ENCODE data around the gene YES1.
"Not testable (repeated sequence)": the region's sequence is repeated elsewhere in the genome, so short reads cannot be mapped to it uniquely, and the experiment has no call there.

Gene YES1

DNA sequence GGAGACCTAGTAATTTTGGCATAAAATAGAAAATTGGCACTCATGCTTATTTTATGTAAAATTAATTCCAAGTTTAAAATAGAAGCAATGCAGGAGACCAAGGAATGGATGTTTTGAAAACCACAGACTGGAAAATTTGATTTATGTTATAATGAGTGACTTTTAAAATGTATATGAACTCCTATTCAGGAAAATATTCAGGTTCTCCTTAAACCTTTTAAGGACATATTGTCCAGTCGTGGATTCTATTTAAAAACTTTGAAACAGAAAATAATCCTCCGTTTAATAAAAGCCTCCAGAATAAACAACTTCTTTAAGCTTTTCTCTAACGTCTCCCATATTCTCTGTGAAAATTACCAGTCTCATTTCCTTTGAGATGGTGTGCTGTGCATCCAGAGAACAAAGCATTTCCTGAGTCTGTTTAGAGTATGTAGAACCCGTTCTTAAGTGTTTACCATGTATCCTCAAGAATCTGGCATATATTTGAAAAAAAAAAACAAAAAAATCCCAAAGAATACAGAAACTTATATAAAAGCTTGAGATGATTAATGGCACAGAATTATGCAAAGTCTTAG, 8.6 kb upstream of the YES1 start:
- no peak for DNase-seq

DNA sequence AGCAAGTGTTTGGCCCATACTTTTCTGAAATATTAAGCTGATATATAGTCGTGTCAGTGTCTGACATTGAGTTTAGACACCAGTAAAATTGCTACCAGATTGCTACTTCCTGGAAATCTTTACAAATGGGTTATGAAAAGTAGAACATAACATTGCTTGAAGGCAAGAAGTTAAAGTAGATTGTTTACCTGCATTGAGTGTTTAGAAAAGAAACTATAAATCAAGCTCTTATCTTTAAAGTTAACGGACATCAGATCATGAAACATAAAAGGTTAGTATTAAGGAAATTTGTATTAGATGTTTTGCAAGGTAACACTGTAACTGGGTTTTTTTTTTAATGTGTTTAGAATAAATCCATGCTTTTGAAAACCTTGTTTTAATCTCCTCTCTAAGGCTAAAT, 4.8 kb upstream of the YES1 start:
- DNase-seq: no peak

DNA sequence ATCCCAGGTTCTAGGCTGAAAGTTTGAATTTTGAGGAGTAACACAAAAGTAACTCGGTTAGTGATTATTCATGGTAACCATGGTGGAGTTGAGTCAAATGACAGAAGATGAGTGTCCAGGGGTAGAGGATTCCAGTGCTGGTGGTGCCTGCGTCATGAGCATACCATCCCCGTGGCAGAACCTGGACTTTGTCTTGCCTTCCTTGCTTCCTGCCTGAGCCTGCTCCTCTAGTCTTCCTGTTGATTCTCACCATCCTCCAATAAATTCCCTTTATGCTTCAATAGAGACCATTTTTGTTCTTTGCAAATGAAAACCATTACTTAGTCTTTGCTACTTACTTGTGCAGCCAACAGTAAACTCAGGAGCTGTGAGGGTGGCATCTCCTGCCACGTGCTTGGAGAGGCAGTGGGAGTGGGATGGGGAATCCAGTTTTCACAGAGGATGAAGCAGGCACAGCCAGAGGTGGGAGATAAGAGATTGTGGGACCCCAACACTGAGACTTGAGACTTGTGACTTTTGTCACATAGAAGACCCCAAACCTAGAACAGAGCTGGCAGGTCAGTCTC, 4.1 kb upstream of the YES1 start:
- DNase-seq: no peak

DNA sequence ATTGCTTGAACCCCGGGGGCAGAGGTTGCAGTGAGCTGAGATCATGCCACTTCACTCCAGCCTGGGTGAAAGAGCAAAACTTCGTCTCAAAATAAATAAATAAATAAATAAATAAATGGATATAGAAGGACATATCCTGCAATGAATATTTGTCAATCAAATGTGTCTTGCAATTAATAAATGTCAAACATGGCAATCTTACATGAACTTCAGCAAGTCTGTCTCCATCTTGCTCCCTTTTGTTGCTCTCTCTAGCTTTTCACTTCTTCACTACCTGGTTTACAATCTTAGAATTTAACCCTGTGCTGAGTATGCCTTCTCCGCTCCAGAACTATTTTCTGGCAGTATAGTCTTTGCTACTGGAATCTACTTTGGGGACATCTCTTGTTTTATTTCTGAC, 3.3 kb upstream of the YES1 start:
- DNase-seq: no peak

DNA sequence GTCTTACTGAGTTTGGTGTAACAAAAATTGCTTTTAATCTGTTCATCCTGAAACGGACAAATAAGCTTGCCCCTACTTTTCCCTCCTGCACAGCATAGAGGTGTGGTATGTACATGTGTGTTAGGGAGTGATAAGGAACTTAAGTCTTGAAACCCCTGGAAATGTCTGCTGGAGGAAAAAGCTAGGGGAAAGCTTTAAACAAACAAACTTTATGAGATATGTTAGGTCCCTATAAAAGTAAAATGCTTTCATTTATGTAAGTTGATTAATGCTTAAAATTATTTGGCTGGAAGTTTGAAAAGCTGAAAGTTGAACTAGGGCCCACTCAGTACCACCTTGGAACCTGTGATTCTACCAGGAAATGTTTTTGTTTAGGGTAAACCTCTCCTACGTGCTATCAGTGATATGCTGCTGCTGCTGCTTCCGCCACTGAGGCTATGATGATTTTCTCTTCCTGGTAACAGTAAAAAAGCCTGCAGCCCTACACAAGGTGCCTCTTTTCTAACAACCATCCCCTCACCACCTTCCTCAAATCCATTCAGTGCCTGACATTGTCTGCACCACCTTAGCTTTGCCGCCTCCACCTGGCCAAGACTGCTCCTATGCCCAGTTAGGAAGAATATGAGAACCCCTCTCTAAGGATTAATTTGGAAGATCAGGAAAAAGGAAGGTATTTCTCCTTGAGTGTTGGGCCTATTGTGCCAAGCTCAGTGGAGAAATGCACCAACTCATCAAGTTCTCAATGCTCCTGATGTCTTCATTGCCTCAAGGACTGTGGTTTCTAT, 2.5 kb upstream of the YES1 start:
- no peak for DNase-seq

DNA sequence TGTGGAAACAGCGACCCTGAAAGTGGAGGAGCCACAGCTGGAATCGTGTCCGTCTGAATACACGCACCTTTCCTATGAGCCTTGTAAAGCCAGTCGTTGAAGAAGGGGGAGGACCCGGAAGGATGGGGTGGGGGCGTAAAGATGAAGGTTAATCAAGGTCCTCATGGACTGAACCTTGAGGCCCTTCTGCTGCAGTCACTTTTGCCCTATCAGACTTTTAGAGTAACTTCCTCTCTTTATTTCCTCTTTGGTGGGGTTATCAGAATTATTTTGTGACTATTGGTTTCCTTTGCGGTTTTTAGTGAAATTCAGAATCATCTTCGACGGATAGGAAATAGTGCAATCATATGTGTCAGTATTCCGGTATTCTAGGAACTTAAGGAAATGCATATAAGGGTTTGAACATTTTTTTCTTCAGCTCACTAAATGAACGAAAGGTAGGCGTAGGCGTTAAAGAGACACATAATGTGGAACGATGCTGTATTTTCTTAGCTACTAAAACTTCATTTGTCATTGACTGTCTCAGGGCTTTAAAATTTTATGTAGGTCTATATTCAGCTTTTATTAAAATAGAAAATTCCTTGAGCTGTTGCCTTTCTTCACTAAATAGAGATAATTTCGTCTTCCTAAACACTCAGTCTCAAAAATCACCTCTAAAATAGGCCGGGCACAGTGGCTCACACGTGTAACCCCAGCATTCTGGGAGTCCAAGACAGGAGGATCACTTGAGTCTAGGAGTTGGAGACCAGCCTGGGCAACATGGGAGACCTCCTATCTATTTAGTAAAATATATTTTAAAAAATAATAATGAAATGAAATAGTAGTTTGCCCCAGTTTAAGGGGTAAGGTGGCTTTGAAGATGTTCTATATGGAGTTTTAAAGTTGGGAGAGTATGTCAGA, 1.4 kb upstream of the YES1 start:
- no peak for DNase-seq

DNA sequence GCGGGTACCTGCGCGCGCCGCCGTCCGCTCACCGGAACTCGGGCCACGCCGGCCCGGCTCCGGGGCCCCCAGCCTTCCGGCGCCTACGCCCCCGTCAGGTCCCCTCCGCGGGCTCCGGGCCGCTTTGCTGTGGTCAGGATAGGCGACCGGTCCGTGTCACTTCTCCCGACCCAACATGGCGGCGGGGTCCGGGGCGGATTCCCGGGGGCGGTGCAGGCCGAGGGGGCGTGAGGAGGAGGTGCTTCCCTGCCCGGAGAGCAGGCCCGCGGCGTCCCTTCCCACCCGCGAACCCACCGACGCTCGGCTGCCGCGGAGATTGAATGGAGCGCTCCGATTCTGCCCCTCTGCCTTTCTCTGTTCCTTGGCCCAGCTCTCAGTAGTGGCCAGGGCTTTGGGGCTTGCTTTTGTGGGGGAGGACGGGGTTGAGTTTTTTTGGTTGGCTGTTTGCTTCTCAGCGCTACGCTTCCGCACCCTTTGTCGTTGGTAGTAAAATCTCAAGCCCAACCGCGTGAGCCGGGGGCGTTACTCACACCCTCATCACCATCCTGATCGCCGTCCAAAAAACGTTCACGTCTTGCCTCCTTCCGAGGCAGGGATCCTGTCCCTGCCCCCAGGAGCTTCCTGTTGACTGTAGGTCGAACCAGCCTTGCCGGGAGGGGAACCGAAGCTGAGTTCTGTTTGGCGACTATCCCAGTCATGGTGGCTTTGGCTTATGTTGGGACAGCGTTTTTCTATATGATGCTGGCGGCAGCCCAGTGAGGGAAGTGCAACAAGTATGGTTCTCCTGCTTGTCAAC, 532 bp upstream of the YES1 start:
- peak; percentile 54 for DNase-seq

DNA sequence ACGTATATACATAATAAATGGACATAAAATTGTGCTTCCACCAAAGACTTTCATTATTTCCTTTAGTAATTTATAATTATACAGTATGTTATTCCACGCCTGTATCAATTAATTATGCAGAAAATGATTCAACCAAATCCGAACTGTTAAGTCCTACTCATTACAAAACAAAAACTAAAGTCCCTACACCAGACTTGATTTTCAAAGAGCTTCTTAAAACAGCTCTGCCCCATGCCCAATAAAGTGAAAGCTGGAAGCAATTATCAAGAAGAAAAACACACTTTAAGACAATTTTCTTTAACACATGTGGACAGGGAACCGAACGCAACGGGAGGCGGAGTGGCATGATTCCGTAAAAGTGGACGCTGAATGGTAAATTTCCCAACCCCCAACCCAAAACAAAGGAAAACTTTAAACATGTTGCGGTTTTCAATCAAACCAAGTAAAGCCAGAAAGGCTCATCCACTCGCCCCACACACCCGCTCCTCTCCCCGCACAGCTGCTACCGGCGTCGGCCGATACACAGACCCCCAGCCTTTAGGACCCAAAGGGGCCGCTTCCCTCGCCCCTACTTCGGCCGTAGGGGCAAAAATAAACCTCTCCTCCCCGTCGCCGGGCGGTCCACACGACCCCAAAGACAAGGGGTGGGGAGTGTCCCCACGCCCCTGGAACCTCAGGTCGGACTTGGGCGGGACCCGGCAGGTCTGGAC, 705 bp downstream of the YES1 start:
- DNase-seq: no peak

DNA sequence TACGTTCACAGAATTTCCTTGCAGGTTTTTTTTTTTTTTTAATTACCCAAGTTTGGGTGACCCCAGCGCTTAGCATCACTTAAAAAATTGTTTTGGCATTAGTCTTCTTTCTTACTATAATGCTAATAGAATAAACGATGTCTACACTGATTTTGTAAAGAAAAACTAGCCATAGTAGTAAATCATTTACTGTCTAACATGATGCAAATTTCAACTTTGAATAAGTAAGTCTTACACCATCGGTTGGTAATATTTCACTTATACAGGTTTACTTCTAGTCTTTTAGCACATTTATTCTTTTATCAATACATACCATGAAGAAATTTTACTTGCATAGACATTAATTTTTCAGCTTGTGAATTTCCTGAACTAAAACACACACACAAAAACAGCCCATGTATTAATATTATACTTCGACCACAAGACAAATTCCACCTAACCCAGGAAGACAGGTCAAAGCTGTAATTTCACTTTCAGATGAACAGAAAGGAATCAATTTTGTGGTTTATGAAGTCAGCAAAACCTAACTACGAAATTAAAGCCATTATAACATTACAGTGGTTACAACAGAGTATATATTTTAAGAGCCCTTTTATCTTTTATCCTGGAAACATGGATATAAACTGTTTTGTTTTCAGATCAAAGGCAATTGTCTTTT, 1.9 kb downstream of the YES1 start:
- no peak for DNase-seq

DNA sequence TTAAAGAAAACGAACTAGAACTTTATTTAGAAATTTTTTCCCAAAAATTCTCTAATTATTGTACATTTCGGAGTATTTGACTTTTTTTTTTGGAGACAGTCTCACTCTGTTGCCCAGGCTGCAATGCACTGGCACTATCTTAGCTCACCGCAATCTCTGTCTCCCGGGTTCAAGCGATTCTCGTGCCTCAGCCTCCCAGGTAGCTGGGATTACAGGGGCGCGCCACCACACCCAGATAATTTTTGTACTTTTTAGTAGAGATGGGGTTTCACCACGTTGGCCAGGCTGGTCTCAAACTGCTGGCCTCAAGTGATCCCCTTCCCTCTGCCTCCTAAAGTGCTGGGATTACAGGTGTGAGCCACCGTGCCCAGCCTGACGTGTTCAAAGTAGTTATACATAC, 2.8 kb downstream of the YES1 start:
- DNase-seq: not testable (repeated sequence)

DNA sequence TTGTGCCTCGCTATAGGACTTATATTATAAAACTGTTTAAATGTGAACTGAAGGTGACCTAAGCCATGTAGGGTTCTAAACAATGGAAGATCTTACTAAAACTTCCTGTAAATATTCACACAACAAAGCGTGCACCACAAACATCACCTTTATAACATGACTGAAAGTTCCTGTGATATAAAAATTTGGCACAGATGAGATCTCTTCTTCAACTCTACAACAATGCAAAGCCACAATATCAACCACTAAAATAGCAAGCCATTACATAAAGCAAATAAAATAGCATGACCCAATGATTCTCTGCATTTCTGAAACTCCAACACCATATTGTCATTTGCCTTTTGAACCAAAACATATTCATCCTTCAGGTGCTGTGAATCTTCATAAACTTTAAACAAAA, 3.5 kb downstream of the YES1 start:
- no peak for DNase-seq

DNA sequence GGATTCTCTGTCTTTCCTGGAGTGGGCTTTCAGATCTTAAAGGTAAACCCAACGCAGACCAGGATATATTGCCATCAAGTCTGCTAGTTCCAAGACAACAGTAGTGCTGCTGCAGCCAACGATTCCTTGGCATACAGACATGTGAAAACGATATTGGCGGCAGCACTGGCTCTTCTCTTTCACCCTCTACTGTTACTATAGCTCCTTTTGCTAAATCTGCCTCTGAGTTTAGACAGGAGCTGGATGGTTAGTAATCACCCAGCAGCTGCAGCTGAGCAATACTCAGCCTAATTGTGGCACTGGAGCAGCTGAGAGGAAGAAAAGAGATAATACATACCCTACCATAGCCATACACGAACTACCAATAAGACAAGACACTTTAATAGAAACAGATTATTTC, 4.0 kb downstream of the YES1 start:
- no peak for DNase-seq

DNA sequence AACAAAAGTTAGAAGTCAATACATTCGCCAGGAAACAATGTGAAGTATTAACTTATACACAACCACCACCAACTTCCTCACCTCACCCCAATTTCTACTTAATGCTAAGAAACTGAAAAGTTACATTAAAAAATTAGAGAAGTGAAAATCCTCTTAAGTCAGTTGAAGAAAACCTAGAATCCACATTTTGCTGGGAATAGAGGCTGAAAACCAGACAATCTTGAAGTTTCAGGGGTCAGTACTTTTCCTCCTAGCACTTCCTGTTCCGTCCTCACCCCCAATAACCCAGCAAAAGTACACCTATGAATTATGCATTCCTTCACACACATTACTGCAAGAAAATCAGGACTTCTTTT, 6.3 kb downstream of the YES1 start:
- no peak for DNase-seq

DNA sequence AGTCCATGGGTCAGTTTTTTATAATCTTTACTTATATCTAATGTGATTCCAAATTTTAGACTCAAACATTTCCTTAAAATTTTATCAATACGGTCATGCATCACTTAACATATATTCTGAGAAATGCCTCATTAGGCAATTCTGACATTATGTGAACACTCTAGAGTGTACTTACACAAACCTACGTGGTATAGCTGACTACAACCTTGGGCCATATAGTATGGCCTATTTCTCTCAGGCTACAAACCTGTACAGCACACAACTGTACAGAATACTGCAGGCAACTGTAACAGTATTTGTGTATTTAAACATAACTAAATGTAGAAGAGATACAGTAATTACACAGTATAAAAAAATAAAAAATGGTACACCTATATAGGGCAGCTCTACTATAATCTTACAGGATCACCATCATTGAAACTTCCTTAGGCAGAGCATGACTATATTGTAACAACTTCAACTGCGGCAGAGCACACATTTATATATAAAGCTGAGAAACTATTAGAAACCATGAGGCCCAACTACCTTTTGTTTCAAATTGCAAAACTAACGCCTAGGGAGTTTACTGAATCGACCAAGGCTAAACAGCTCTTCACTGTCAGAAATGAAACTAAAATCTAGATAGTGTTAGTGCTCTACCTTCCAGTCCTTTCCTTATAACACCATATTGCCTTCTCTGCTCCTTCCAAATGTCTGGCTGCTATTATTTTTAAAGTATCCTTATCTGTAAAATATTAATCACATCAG, 6.9 kb downstream of the YES1 start:
- no peak for DNase-seq

DNA sequence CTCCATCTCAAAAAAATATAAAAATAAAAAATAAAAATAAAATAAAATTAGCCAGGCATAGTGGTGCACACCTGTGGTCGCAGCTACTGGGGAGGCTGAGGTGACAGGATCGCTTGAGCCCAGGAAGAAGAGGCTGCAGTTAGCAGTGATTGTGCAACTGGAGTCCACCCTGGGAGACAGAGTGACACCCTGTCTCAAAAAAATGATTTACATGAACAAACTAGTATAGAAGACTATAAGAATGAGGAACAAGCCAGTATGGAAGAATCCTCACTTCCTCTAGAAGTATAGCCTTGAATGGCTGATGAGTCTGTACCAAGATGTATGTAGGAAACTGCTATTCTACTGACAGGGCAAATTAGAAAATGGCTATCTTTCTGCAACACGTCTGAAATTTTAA, 10.9 kb downstream of the YES1 start:
- DNase-seq: no peak

DNA sequence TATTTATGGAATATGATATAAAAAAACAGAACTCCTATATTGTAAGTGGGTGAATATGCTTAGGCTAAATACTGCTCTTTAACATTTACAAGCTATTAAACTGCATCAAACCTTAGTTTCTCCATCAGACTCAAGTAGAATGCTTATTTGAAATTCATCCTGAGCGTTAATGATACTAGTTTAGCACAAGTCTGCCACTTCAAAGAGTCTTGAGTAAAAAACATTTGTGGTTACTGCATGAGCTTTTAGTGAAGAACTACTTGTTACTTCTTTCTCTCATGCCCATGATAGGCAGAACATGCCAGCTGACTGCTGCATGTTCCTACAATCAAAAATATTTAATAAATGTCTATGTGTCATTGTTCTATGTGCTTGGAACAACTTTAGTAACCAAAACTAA, 12.1 kb downstream of the YES1 start:
- no peak for DNase-seq

DNA sequence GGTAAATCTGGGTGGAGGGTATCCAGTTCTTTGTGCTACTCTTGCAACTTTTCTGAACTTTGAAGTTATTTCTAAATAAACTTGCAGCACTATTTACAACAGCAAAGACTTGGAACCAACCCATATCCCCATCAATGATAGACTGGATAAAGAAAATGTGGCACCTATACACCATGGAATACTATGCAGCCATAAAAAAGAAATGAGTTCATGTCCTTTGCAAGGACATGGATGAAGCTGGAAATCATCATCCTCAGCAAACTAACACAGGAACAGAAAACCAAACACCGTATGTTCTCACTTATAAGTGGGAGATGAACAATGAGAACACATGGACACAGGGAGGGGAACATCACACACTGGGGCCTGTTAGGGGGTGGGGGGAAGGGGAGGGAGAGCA, 16.7 kb downstream of the YES1 start:
- DNase-seq: not testable (repeated sequence)

DNA sequence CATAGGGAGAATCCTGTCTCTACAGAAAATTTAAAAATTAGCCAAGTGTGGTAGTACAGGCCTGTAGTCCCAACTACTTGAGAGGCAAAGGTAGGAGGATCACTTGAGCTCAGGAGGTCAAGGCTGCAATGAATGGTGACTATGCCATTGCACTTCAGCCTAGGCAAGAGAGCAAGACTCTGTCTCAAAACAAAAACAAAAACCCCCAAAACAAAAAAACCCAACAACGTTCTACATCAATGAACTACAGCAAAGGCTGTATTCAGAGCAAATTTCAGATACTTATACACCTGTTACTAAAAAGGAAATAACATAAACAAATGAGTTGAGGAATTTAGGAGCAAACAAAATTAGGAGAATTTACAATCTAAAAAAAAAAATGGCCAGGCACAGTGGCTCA, 22.6 kb downstream of the YES1 start:
- no peak for DNase-seq

DNA sequence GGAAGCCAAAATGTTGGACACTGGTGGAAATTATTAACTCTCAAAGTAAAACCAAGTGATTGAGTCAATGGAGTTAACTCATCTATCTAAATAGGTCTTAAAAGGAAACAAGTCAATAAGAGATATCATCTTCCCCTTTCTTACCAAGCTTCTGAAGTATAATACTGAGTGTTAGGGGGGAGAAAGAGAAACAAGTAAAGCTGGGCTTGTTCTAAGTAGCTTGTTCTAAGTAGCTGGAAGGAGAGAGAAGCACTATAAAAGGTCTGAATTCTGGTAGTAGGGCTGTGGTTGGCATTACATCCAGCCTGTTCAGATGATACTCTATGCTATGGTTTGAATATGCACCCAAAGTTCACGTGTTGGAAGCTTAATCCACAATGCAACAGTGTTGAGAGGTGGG, 26.8 kb downstream of the YES1 start:
- no peak for DNase-seq

DNA sequence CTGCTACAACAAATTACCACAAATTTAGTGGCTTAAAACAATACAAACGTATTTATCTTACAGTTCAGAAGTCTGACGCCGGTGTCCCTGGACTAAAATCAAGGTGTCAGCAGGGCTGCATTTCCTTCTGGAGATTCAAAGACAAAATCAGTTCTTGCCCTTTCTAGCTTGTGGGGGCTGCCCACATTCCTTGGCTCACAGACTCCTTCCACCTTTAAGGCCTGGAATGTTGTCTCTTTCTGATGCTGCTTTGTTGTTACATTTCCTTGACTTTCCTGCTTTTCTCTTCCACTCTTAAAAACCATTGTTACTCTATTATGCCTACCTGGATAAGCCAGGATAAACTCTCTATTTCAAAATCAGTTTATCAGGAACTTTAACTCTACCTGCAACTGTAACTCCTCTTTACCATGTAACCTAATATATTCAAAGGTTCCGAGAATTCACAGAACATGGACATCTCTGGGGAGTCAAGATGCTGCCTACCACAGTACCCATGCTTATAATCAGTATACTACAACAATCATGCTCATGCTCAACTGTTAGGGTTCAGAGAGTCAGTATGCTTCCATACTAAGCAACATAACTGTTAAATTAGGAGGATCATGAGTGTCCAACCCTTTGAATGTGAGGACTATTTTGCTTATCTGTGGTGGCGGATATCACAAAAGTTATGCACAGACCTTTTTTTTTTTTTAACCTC, 27.4 kb downstream of the YES1 start:
- DNase-seq: no peak
